GM19238 (cell line): Measurements from ENCODE around the gene SLC25A33.
"Not testable (repeated sequence)": the region's sequence is repeated elsewhere in the genome, so short reads cannot be mapped to it uniquely, and the experiment has no call there.

Experiments
- DNase-seq: peaks from one replicate; pipeline ENCODE4 v3.0.0; 2011; ENCODE audit warnings: low spot score; ENCODE audit not compliant: insufficient read length

Gene SLC25A33

GRCh38 chr1:9618909-9619679 lies 79.8 kb downstream of the SLC25A33 start:
- no peak for DNase-seq

DNA sequence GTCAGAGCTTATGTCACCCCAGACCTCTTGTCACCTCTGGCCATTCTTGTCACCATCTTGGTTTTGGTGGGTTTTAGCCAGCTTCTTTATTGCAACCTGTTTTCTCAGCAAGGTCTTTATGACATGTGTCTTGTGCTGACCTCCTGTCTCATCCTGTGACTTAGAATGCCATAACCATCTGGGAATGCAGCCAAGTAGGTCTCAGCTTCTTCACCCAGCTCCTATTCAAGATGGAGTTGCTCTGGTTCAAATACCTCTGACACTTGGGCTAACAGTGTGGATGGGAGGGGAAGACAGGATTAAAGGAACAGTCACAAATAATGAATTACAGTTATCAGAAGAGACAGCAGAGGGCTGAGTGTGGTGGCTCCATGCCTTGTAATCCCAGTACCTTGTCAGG lies 81.8 kb downstream of the SLC25A33 start:
- no peak for DNase-seq

GRCh38 chr1:9624081-9624480 lies 84.8 kb downstream of the SLC25A33 start:
- no peak for DNase-seq

- not testable (repeated sequence) for DNase-seq
These were observed 85.8 kb downstream of the SLC25A33 start for GRCh38 chr1:9625030-9625429.

DNA sequence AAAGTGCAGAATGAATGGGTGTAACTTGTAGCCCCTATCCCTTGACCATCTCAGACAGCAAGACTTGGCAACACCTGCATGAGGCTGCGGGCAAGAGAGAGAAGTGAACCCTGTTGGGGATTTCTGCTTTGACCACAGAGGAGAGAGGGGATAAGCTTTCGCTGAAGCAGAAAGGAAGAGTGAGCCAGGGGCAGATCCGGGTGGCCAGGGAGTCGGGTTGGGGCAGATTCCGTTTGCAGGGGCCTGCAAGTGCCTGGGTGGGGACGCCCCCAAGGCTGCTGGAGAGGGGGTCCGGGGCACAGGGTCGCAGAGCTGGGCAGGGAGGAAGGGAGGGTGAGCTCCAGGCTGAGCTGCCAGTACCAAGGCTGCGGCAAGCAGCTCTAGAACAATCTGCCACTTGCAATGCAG lies 86.9 kb downstream of the SLC25A33 start:
- peak; percentile 72 for DNase-seq

GRCh38 chr1:9628541-9629444 lies 89.5 kb downstream of the SLC25A33 start:
- DNase-seq, result peak; percentile 53

GRCh38 chr1:9629445-9630201 lies 90.4 kb downstream of the SLC25A33 start:
- DNase-seq, result no peak

GRCh38 chr1:9630331-9631111 lies 91.3 kb downstream of the SLC25A33 start:
- DNase-seq, result no peak

GRCh38 chr1:9631613-9632012 lies 92.3 kb downstream of the SLC25A33 start:
- no peak for DNase-seq

GRCh38 chr1:9633493-9633892 lies 94.2 kb downstream of the SLC25A33 start:
- no peak for DNase-seq

GRCh38 chr1:9634582-9634981 lies 95.3 kb downstream of the SLC25A33 start:
- no peak for DNase-seq
